Fibroblast of lung (primary cell): Measurements from ENCODE around the gene AMOT. TPM values are rescaled to one million over a fixed set of nuclear protein-coding genes. Genes with fewer than 3 reads are reported as not detected.

Experiments
- DNase-seq, 2 donors: peaks; one replicate each; pipeline versions ENCODE4 v3.0.0 to v3.0.0-alpha.2; 2010; ENCODE audit warnings: low read depth in 2 of 2
- H2AFZ ChIP-seq: 2 replicates; pipeline ENCODE4 v1.5.1; 2012; ENCODE audit warnings: low read length, control low read depth, inconsistent platforms
- H3K27ac ChIP-seq: 2 replicates; pipeline ENCODE4 v1.5.1; 2011; ENCODE audit warnings: low read length, control low read depth; ENCODE audit not compliant: insufficient read depth
- H3K27me3 ChIP-seq: 2 replicates; pipeline ENCODE4 v1.5.1; 2011; ENCODE audit warnings: mild to moderate bottlenecking, low read length; ENCODE audit not compliant: control insufficient read depth, insufficient read depth
- H3K36me3 ChIP-seq: 2 replicates; pipeline ENCODE4 v1.5.1; 2011; ENCODE audit warnings: low read length; ENCODE audit not compliant: control insufficient read depth, insufficient read depth
- H3K4me1 ChIP-seq: 2 replicates; pipeline ENCODE4 v1.5.1; 2011; ENCODE audit warnings: low read length; ENCODE audit not compliant: control insufficient read depth, insufficient read depth; ENCODE audit errors: extremely low read depth
- H3K4me2 ChIP-seq: 2 replicates; pipeline ENCODE4 v1.5.1; 2011; ENCODE audit warnings: low read length, control low read depth; ENCODE audit not compliant: insufficient read depth; ENCODE audit errors: extremely low read depth
- H3K4me3 ChIP-seq, 4 experiments: fragments of 200-600 bp in 1 of 4; sonication (generic) in 1 of 4; replicated peaks in 1 of 4; 2 replicates each; pipeline ENCODE4 v1.5.1; 2011 to 2016; ENCODE audit warnings: low read length in 4 of 4, low read depth in 3 of 4, mild to moderate bottlenecking in 3 of 4, control low read depth in 2 of 4, inconsistent platforms in 1 of 4, mixed read lengths in 1 of 4; ENCODE audit not compliant: insufficient read depth in 1 of 4; ENCODE audit errors: control extremely low read depth in 1 of 4
- H3K79me2 ChIP-seq: 2 replicates; pipeline ENCODE4 v1.5.1; 2012; ENCODE audit warnings: mild to moderate bottlenecking, low read length, inconsistent platforms; ENCODE audit not compliant: control insufficient read depth, insufficient read depth
- H3K9ac ChIP-seq: 2 replicates; pipeline ENCODE4 v1.5.1; 2011; ENCODE audit warnings: mild to moderate bottlenecking, low read length, control low read depth; ENCODE audit not compliant: insufficient read depth
- H3K9me3 ChIP-seq: 2 replicates; pipeline ENCODE4 v1.5.1; 2012; ENCODE audit warnings: low read depth, low read length; ENCODE audit not compliant: control insufficient read depth, insufficient read depth
- H4K20me1 ChIP-seq: 2 replicates; pipeline ENCODE4 v1.5.1; 2011; ENCODE audit warnings: low read length; ENCODE audit not compliant: control insufficient read depth, insufficient read depth; ENCODE audit errors: extremely low read depth
- CTCF ChIP-seq, 2 donors: IDR thresholded peaks in 1 of 2; conservative IDR thresholded peaks in 1 of 2; 1 replicate in 1 of 2; 2 replicates in 1 of 2; pipeline ENCODE4 v1.5.1; 2011 to 2012; ENCODE audit warnings: low read length in 2 of 2, control low read depth in 1 of 2, inconsistent platforms in 1 of 2, low read depth in 1 of 2, mild to moderate bottlenecking in 1 of 2
- EZH2 ChIP-seq: IDR thresholded peaks from 2 replicates; pipeline ENCODE4 v1.5.1; 2012; ENCODE audit warnings: low read length, control low read depth, mild to moderate bottlenecking; ENCODE audit errors: missing control alignments
- polyA minus RNA-seq: library from RNA; depleted of rRNA, polyadenylated mRNA; stranded (reverse); fragments of >200 nt; gene quantifications from 2 replicates; pipeline ENCODE4 v1.2.3, GENCODE V29; 2011; ENCODE audit warnings: low replicate concordance
- polyA plus RNA-seq, 2 donors: library from polyadenylated mRNA; depleted of rRNA in 1 of 2; stranded (reverse) in 1 of 2; unstranded in 1 of 2; fragments of >200 nt; gene quantifications; 2 replicates each; pipeline ENCODE4 v1.2.1, GENCODE V29; 2011 to 2012; ENCODE audit warnings: missing spikeins in 1 of 2
- total RNA-seq: library from RNA; depleted of rRNA; stranded (reverse); fragments of >200 nt; gene quantifications from 2 replicates; pipeline ENCODE4 v1.2.1, GENCODE V29; 2014

Gene AMOT
- total RNA-seq (4.4 and 6.8 TPM in 2 replicates), polyA plus RNA-seq (7.5 and 11.6 TPM in 2 replicates), polyA minus RNA-seq (32.8 and 35.4 TPM in 2 replicates)
- polyA plus RNA-seq (2012) = 10.1 and 10.3 TPM in 2 replicates

GRCh38 chrX:112840382-112841113, at the start of gene AMOT:
Gene AMOT (minus strand): TSS chrX:112840831. CDS start chrX:112823126, 17,705 bp downstream.
- Histone ChIP-seq H3K9ac (peak within 1 kb of the TSS; percentile 59), H4K20me1 (no peaks in the 10 kb centered on the region), H3K27me3 (no peaks in the 10 kb centered on the region), H3K9me3 (no peaks in the 10 kb centered on the region), H3K4me1 (no peaks in the 10 kb centered on the region), H3K4me3 (peak within 1 kb of the TSS; percentile 71 to 77 (median 74)), H3K36me3 (no peaks in the 10 kb centered on the region), H3K4me2 (peak within 1 kb of the TSS; percentile 48), H2AFZ (peak within 1 kb of the TSS; percentile 95), H3K79me2 (no peaks in the 10 kb centered on the region), H3K27ac (peak within 1 kb of the TSS; percentile 59)
- TF ChIP-seq EZH2 = no peak
- TF ChIP-seq CTCF (conservative IDR thresholded peaks at IDR 0.05 in 1 of 2, IDR thresholded peaks at IDR 0.05 in 1 of 2; ENCODE audit: low read depth in 1 of 2, low read length in 2 of 2) = no peak
- peak; percentile 48 to 75 for DNase-seq

DNA sequence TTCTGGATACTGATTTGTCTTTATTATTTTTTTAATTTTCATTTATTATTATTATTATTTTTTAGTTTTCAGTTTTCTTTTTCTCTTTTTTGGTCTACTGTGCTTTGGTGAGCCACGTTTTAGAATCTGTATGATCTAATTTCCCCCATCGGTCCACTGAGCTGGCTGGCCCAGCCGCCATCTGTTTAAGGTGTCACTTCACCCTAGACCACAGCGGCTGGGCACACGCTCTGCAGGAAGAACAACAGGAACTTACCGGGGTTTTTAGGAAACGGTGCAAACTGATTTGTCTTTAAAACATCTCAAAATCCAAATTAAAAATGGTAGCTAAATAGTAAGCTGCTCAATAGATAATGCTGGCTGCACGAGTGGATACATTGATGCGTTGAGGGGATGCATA, 48.8 kb upstream of the AMOT start:
- Histone ChIP-seq H3K79me2 (no peaks in the 10 kb centered on the region), H3K9me3 (no peaks in the 10 kb centered on the region), H4K20me1 (no peaks in the 10 kb centered on the region), H3K27ac (no peak overlapping the region), H3K4me1 (no peaks in the 10 kb centered on the region), H3K36me3 (no peaks in the 10 kb centered on the region), H3K4me2 (no peak overlapping the region), H3K9ac (no peak overlapping the region), H2AFZ (no peak overlapping the region), H3K4me3 (no peak overlapping the region), H3K27me3 (no peaks in the 10 kb centered on the region)
- TF ChIP-seq CTCF (conservative IDR thresholded peaks at IDR 0.05 in 1 of 2, IDR thresholded peaks at IDR 0.05 in 1 of 2; ENCODE audit: low read depth in 1 of 2, low read length in 2 of 2) = no peak
- no peak for TF ChIP-seq EZH2
- no peak for DNase-seq

- Histone ChIP-seq H3K9me3 (no peaks in the 10 kb centered on the region), H3K27me3 (no peaks in the 10 kb centered on the region), H3K27ac (no peak overlapping the region), H2AFZ (no peak overlapping the region), H3K79me2 (no peaks in the 10 kb centered on the region), H3K4me3 (no peak overlapping the region), H4K20me1 (no peaks in the 10 kb centered on the region), H3K4me2 (no peak overlapping the region), H3K9ac (no peak overlapping the region), H3K4me1 (no peaks in the 10 kb centered on the region), H3K36me3 (no peaks in the 10 kb centered on the region)
- no peak for TF ChIP-seq CTCF (conservative IDR thresholded peaks at IDR 0.05 in 1 of 2, IDR thresholded peaks at IDR 0.05 in 1 of 2; ENCODE audit: low read depth in 1 of 2, low read length in 2 of 2)
- no peak for TF ChIP-seq EZH2
- peak in 1 of 2 donors; percentile 11 for DNase-seq
Observed at GRCh38 chrX:112888916-112889315, 48.3 kb upstream of the AMOT start.
